Ramos (cell line): ENCODE measurements around the gene FOSB.

Experiments
- in situ Hi-C: fragments of 300-500 bp; cut with MboI; formaldehyde crosslinking; loops from one replicate; pipeline ENCODE4 v1.14.3; 2022; ENCODE audit warnings: low sequenced_read_pairs; ENCODE audit not compliant: unreplicated experiment

Gene FOSB

DNA sequence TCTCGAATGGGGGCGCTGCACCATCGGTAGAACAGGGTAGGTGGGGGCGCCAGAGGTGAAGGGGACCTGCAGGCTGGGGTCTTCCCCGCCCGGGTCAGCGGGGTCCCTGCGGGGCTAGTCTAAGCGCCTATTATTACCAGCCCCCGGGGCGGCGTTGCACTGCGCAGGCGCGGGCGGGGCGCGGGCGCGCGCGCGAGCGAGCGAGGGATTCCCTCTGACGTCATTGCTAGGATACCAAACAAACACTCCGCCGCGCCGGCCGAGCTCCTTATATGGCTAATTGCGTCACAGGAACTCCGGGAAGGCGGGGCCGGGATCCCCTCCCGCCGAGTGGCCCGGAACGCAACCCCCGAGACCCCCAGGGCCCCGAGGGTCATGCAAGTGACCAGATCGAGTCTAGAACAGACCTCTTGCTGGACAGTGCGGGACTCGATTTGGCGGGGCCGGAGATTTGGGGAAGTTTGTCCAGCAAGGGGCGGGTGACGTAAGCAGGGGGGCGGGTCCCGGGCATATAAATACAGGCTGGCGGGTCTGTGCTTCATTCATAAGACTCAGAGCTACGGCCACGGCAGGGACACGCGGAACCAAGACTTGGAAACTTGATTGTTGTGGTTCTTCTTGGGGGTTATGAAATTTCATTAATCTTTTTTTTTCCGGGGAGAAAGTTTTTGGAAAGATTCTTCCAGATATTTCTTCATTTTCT, at the start of gene FOSB:
Gene FOSB, plus strand, starts transcription at position 541 of the 703 bp plus-strand sequence. CDS start 591 bp downstream, outside the sequence.
- in situ Hi-C loops, result no loop called here

- in situ Hi-C loops, result no loop called here
Measured at GRCh38 chr19:45418802-45419201, 49.0 kb upstream of the FOSB start.

DNA sequence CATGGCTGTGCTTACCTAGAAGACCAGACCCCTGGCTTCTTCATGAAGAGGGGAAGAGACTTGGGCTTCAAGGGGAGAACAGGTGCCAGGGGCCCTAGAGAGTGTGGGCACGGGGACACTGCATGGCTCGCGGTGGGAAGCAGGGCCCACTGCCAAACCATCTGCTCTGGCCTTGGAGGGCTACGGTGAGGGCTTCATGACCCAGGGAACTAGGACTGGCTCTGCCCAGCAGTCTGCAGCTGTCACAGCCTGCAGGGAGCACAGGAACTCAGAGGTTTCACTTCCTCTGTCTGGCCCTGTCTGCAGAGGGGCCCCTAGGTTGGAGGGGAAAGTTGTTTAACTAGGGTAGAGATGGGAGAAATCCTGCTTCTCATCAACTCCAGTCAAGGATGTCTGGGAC, 48.4 kb upstream of the FOSB start:
- in situ Hi-C loops, result no loop called here

- in situ Hi-C loops, result no loop called here
Measured at GRCh38 chr19:45419895-45420294, 47.9 kb upstream of the FOSB start.

DNA sequence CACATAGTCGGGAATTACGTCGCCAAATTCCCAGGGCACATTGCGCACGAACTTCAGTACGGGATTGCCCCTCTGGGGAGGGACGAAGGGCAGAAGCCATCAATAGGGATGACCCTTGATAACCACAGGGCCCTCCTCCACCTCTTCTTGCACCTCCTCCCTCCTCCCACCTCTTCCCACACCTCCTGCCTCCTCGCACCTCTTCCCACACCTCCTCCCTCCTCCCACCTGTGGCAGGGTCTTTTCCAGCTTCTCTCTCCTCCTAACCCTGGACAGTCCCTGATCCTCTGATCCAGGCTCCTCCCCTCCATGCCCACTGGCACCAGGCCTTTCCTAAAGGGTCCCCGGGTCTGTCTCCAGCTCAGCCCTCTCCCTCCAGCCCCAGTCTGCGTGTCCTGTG, 47.4 kb upstream of the FOSB start:
- in situ Hi-C loops, result no loop called here

DNA sequence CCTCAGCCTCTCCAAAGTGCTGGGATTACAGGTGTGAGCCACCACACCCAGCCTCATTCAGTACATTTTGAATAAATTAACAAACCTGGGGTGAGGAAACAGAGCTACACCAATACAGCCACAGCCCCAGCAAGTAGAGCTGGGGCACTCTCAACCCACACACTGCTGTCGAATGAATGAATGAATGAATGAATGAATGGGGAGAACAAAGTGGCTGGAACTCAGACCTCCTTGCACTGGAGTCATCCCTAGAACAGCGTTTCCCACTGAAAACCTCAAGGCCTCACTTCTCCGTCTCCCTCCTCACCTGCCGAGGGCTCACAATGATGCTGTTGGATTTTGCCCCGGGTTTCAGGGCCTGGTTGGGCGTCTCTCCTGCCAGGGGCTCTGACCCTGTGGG, 46.9 kb upstream of the FOSB start:
- in situ Hi-C loops, result no loop called here

DNA sequence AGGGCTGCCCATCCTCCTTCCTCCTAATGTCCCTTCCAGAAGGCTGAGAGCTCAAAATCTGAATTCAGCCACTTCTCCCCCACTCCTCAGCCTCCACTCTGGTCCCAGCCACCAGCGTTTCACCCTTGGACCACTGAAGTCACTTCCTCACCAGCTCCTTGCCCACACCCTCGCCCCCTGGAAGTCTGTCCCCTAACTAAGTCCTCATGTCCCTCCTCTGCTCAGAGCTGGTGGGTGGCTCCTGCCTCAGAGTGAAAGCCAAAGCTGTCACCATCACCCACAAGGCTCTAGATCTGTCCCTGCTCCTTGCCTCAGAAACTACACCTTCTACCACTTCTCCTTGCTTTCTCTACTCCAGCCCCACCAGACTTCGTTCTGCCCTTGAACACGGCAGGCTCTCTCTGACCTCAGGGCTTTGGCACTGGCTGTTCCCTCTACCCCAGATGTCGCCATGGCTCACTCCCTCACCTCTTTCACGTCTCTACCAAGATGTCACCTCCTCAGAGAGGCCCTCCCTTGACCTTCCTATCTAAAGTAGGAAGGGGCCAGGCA, 45.8 kb upstream of the FOSB start:
- in situ Hi-C loops, result no loop called here

- in situ Hi-C loops, result no loop called here
Measured at GRCh38 chr19:45423033-45423588, 44.7 kb upstream of the FOSB start.

GRCh38 chr19:45423589-45424190, 44.1 kb upstream of the FOSB start, which contains the start of gene ERCC1:
Gene ERCC1, minus strand, starts transcription at chr19:45423917. Its CDS starts 543 bp downstream, at chr19:45423374.
- in situ Hi-C loops, result no loop called here

DNA sequence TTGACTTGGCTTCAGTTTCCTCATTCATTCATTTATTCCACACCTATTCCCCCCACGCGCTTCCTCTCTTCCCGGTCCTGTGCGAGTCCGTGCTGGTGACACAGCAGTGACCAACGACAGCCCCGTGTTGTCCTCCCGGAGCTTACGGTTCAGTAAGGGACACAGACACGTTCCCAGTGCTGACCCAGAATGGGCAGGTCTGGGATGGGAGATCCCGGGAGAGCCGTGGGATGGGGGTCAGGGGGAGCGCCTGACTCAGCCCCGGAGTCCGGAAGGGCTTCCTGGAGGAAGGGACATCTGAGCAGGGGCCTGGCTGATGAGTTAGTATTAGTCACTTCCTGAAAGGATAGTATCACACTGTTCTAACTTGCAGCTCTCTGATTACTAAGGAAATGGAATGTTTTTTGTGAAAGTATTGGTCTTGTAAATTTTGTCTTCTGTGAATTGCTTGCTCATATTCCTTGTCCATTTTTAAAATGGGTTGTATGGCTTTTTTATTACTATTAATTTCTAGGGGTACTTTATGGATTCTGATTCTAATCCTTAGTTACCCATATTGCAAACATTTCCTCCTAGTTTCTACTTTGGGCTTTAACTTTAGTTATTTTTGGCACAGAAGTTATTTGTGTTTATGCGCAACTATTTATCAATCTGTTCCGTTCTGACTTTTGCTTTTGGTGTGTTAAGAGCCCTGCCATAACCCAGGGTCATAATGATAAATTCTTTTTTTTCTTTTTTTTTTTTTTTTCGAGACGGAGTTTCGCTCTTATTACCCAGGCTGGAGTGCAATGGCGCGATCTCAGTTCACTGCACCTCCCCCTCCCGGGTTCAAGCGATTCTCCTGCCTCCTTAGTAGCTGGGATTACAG, 43.4 kb upstream of the FOSB start:
- in situ Hi-C loops, result no loop called here

GRCh38 chr19:45428384-45429231, 39.2 kb upstream of the FOSB start:
- in situ Hi-C loops, result no loop called here

DNA sequence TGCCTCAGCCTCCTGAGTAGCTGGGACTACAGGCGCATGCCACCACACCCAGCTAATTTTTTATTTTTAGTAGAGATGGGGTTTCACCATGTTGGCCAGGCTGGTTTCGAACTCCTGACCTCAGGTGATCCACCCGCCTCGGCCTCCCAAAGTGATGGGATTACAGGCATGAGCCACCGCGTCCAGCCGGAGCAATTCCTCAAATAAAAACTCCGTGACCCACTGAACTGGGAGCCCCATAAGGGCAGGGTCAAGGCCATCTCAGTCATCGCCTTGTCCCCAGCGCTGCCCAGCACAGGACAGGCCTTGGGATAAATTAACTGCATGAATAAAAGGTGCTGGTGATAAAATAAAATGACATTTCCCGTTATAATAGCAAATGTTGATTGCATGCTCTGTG, 37.9 kb upstream of the FOSB start:
- in situ Hi-C loops, result loop anchor here (10.0 kb wide), 1 partner anchor 135 kb away; no protein-coding TSS in a partner anchor

GRCh38 chr19:45431008-45431407, 36.8 kb upstream of the FOSB start:
- in situ Hi-C loops, result loop anchor here (10.0 kb wide), 1 partner anchor 134 kb away; no protein-coding TSS in a partner anchor

GRCh38 chr19:45432543-45432942, 35.3 kb upstream of the FOSB start:
- in situ Hi-C loops, result loop anchor here (10.0 kb wide), 1 partner anchor 132 kb away; no protein-coding TSS in a partner anchor

DNA sequence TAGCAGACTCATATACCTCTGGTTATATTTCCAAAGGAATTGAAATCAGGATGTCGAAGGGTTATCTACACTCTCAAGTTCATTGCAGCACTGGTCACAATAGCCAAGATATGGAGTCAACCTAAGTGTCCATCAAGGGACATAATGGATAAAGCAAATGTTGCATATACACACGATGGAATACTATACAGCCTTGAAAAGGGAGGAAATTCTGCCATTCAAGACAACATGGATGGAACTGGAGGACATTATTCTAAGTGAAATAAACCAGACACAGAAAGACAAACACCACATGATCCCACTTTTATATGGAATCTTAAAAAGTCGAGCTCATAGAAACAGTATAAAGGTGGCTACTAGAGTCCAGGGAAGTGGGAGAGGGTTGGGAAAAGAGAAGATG, 30.5 kb upstream of the FOSB start:
- in situ Hi-C loops, result loop anchor here (10.0 kb wide), 1 partner anchor 127 kb away; no protein-coding TSS in a partner anchor

- in situ Hi-C loops, result loop anchor here (10.0 kb wide), 1 partner anchor 126 kb away; no protein-coding TSS in a partner anchor
Measured at GRCh38 chr19:45439190-45439568, 28.6 kb upstream of the FOSB start.

DNA sequence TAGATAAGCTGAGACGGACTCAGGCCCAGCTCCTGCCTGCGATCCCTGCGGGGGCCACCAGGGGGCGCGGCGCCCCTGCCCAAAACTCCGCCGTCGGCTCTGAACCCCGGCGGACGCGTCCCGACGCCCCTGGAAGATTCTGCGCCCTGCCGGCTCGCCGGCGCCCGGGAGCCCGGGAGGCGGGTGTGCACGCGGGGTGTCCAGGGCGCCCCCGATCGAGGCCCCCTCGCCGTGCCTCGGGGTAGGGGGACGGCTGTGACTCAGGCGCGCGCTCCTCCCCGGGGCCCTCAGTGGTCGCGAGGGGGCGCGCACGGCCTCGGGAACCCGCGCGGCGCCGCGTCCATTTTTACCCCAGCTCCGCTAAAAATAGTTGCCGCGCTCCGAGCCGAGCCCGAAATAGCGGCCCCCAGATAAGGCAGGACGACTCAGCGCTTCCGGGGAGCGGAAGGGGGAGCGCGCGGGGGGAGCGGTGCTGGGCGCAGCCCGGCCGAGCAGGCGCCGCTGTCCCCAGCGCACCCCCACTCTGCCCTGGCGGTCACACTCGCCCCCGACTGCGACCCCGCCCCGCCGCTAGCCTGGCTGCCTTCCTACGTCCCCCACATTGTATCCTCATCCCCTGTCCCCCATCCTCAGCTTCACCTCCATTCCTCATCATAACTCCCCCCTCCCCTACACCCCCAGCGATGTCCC, 28.1 kb upstream of the FOSB start:
- in situ Hi-C loops, result loop anchor here (5.0 to 10.0 kb wide), 2 partner anchors 38 to 125 kb away; no protein-coding TSS in a partner anchor

DNA sequence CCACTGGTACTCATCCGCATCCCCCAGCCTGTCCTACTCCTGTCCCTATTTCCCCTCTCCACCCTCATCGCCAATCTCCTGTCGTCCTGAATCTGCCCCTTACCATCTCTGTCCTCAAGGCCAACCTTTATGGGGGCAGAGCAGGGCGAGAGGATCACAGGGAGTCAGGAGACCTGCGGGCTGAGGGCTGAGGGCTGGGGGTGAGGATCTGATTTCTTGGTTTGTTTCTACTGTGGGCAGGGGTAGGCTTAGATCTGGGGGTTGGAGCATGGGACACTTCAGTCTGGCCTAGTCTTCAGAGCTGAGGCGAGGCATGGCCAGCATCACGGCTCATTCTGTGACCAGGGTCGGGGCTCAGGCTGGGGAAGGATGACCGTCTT, 27.5 kb upstream of the FOSB start:
- in situ Hi-C loops, result loop anchor here (5.0 kb wide), 1 partner anchor 37 kb away; no protein-coding TSS in a partner anchor
